DMS114 treated with DMSO at 0.1 percent for 48 hours (cell line): ENCODE measurements around the gene GCH1.
"Not testable (repeated sequence)": the region's sequence is repeated elsewhere in the genome, so short reads cannot be mapped to it uniquely, and the experiment has no call there.

ENCODE experiments used
- DNase-seq: peaks from one replicate; lab custom pipeline; 2025; ENCODE audit not compliant: unreplicated experiment; lab: John Stamatoyannopoulos, UW

Gene GCH1

DNA sequence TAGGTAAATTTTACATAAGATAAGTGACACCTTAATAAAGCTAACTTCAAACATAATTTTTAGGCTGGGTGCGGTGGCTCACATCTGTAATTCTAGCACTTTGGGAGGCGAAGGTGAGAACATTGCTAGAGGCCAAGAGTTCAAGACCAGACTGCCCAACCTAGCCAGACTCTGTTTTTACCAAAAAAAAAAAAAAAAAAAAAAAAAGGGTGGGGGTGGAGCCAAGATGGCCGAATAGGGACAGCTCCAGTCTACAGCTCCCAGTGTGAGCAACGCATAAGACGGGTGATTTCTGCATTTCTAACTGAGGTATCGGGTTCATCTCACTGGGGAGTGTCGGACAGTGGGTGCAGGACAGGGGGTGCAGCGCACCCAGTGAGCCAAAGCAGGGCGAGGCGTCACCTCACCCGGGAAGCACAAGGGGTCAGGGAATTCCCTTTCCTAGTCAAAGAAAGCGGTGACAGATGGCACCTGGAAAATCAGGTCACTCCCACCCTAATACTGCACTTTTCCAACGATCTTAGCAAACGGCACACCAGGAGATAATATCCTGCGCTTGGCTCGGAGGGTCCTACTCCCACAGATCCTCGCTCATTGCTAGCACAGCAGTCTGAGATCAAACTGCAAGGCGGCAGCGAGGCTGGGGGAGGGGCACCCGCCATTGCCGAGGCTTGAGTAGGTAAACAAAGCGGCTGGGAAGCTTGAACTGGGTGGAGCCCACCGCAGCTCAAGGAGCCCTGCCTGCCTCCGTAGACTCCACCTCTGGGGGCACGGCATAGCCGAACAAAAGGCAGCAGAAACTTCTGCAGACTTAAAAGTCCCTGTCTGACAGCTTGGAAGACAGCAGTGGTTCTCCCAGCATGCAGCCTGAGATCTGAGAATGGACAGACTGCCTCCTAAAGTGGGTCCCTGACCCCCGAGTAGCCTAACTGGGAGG, 32.2 kb downstream of the GCH1 start:
- not testable (repeated sequence) for DNase-seq

DNA sequence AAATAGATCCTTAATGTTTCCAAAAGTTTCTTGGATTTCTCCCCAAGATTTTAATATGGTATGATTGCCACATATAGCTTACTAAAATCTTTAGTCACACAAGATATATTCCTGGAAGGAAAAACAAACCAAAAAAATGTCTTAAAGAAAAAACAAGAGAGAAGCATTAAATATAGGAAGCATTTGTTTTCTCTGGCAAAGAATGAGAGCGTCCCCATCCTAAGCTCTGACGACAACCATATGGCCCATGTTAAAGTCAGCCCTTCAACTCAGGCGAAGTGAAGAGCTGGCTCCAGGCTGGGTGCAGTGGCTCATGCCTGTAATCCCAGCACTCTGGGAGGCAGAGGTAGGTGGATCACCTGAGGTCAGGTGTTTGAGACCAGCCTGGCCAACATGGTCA, 35.6 kb downstream of the GCH1 start:
- DNase-seq: no peak

DNA sequence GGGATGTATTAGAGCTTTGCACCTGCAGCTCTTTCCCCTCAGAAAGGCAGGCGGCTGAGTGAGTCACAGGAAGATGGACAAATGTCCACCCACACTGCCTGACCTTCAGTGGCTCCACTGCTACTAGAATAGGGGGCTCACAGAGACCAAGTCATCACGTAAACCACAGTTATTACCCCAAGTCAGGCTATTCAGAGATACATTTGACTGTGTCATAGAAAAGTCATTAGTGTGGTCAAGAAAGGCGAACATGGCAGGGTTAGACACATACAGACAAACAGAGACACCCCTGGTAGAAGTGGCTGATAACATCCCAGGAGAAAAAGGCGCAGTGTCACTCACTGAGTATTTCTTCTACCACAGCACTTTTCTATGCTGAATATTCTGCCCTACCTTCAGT, 36.0 kb downstream of the GCH1 start:
- no peak for DNase-seq

DNA sequence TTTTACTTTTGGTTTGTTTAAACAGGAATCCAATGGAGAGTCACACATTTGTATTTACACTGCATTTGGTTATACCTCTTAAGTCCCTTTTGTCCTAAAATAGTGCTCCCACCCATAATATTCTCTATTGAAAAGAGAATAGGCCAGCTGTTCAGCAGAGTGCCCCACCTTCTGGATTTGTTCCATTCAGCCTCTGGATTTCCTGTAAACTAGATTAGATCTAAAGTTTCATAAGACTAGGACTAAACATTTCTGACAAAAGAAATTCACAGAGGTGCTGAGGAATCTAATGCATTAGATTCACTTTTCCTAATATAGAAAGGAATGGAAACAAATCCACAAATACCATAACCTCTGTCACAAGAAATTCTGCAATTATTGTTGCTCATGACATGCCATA, 38.1 kb downstream of the GCH1 start:
- DNase-seq: no peak

DNA sequence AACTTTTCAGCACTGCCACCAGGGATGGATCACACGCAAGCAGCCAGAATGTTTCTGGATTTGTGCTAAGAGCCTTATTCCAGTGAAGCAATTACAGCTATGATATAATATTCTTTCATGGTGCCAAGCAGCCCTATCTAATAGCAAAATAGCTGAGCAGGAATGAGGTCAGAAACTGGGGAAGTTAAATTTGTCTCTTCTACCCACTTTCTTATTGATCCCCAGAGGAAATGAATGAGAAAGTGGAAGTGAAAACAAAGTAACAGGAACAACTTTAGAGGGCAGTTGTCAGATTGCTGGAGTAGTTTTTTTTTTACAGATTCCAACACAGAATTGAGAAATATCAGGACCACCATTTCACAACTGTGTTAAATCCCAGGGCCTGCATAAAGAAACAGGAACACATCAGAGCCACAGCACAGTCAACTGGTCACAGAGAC, 44.8 kb downstream of the GCH1 start:
- DNase-seq: no peak

DNA sequence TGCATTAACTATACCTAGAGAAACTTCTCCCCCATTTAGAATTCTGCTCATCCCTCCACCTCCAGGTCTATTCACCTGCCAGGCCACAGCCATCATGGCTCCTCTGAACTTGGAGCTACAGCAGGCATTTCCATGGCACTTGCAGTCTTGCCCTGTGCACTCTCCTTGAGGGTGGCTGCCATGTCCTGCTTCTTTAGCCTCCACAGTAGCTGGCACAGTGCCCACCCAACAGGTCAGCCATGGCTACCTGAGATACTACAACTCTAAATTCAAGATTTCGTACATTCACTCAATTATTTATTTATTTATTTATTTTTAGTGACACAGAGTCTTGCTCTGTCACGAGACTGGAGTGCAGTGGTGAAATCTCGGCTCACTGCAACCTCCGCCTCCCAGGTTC, 46.5 kb downstream of the GCH1 start:
- DNase-seq: no peak

DNA sequence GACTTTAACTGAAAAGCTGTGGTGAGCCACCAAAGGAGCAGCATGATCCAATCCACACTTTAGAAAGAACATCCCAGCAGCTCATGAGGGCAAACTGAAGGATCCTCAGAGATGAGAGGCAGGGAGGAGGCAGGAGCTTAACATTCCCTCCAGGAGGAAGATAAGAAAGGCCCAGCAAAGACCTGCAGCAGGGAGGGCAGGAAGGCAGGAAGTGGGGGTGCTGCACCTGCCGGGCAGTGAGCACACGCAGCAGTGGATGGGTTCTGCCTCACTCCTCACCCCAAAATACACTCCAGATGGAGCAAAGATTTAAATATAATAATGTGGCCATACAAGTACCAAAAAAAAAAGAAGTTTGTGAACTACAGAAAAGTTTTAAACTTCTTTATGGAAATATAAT, 48.4 kb downstream of the GCH1 start:
- DNase-seq: no peak

DNA sequence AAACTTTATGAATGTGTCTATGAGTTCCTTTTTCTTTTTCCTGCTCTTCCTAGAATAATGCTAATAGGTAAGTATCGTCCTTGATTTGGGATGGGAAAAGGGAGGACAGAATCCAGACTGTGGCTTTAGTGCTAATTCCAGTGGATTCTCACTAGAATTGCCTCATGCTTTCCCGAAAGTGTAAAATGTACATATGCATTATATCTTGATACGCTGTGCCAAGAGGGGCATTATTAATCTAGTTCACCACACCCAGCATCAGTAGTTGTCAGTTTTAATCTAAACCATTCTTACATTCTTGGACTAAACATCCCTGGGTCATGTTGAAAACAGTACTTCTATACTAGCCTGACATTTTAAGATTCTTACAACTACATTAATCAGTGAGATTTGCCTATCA, 49.3 kb downstream of the GCH1 start:
- no peak for DNase-seq

DNA sequence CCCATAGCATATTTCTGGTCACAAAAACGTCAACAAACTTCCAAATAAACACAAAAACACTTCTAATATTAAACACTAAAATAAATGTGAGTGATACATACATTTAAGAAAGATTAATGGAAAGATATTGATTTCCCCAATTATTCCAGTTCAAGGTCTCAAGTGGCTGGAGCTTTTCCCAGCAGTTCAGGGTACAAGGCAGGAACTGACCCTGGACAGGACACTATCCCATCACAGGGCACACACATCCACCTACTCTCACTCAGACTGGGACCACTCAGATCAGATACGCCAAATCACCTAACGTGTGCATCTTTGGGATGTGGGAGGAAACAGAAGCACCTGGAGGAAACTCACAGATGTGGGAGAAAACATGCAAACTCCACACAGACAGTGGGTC, 50.4 kb downstream of the GCH1 start:
- DNase-seq: no peak

DNA sequence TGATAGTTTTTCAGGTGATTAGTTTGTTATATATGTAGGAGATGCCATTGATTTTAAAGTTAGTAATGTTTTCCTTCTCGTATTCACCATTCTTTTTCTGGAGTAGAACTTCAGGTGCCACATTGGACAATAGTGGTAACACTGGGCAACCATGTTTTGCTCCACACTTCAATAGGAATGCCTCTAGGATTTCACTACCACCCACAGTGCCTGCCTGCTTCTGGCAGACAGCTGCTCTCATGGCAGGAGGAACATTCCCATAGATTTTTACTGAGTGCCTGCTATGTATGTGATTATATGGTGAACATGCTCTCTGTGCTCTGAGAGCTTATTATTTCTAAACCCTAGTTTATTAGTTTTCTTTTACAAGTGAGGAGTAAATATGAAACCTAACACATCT, 53.7 kb downstream of the GCH1 start:
- DNase-seq: no peak

DNA sequence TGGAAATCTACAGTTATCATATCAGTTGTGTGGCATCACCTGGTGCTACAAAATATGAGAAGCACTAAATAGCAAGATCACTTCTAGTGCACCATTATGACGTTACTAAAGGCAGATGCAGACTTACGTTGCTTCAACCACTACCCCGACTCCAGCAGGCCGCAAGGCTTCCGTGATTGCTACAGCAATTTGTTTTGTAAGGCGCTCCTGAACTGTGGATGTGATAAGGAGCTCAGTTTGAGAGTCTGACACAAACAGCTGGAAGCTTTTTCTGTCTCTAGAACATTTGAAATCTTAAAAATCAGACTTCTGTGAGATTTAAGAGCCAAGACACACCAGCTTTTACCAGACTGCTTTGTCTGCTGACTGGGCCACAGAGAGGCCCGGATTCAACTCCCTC, 57.0 kb downstream of the GCH1 start:
- DNase-seq: no peak

DNA sequence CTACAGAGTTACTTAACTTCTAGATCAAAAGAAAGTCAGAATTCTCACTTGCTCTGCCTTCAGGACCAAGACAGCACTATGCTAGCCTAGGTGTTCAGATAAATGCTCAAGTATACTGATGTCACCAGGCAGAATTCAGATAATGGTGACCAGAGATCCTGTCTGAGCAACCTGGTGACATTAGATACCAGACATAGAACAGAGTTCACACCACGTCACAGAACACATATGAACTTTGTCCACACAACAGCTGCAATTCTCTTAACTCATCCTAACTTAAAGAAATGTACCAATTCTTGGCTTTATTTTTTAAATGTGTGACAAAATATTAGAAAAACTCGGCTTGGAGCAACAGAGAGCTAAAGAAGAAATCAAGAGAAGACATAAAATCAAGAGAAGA, 58.1 kb downstream of the GCH1 start:
- no peak for DNase-seq

DNA sequence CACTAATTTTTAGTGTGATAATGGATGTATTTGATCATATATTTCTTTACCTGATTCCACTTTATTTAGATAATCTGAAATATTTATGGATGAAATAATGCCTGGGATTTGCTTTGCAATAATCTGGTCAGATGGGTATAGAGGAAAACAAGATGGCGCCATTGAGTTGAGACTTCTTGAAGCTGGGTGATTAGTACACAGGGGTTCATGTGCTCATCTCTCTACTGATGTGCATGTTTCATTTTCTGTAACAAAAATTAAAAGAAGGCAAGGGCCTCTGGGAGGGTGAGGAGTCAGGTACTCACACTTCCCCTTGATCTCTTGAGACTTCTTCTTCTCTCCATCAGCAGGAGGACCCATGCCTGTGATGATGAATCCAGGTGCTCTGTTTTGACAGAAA, 61.8 kb downstream of the GCH1 start:
- DNase-seq: no peak

DNA sequence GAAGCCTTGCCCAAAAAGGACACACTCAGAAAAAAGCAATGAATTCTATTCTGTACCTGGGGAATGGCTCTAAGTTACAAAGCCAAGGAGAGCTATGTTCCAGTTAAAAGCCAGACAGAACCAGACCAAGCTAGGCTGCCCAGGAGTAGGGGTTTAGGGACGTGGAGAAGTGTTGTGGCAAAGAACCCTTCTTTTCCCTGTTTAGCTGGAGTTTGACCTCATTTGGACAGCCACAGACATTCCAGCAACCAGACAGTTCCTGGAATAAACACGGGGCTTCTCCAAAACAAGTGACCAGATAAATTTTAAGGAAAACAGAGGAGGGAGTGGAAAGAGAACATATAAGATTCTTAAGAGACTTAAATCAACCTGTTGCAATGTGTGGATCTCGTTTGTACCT, 62.3 kb downstream of the GCH1 start:
- DNase-seq: no peak

DNA sequence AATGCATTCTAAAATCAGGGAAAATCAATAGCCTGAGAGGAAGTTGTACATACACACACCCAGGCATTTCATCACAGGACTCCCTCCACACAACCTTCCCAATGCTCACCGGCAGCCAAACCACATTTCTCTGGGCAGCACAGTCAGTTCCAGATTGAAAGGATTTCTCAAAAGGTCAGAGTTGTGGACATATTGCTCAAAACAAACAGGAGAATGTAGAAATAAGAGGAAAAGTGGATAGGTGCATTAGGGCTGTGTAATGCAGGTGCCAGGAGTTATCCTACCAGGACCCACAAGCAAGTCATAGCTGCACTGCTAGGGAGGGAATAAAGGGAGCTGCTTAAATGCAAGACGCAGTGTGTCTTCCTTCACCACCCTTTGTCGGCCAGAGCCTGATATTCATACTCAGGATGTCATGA, 62.9 kb downstream of the GCH1 start:
- DNase-seq: no peak

DNA sequence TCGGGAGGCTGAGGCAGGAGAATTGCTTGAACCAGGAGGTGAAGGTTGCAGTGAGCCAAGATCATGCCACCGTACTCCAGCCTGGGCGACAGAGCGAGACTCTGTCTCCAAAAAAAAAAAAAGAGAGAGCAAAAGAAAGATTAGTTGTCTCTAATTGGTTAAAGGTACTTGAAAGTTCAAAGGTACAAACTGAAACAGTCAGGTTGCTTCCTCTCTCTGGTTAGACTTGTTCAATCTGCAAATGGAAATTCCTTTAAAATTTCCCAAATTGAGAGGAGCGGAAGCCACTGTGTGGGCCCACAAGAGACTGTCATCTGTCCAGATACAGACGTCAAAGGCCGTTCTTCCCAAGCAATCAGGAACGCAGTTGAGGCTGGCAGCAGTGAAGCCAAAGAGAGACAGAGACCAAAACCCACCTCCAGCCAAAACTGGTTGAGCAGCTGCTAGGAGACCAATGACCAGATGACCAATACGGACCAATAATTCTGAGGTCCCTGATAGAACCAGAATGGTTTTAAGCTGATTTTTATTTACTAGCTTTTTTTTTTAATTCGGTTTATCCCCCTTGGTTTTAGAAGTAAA, 63.6 kb downstream of the GCH1 start:
- no peak for DNase-seq

DNA sequence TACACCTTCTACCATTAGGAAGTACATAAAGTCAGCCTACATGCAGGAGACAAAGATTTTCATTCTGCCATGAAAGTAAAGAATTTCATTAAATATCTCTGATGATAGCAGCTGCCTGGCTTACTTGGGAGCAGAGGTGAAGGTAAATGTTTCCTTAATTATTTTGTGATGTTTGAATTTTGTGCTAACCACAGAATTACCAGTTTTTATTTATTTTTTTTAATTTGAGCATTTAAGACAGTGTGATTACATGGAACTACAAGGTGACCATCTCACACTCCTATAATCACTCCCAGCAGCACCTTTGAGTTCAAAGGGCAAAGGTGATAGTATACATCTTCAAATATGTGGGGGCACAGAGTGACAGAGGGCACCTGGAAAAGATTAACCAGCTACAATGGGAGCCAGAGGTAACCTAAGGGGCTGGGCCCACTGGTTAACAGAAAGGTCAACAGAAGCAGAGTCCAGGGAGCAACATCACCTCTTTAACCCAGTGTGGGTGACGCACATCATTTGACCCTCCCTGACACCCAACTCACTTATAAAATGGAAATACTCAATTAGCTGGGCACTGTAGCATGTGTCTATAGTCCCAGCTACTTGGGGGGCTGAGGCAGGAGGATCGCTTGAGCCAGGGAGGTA, 65.0 kb downstream of the GCH1 start:
- DNase-seq: no peak

DNA sequence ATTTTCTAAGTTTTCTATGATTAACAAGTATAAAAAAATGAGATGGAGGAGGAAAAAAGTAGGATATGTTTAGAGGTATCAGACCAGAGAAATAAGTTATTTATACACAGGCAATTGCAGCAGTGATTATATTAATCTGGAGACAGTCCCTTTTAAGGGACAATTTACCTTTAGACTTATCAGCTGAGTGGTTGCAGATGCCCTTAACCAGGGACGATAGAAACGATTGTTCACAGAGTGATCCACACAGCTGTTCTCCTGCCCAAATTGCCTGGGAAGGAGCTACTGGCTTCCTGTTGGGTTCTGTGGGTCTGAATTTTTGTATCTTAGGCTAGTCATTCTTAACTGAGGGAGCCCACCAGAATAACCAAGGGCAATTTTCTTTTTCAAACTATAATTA, 66.4 kb downstream of the GCH1 start:
- no peak for DNase-seq

DNA sequence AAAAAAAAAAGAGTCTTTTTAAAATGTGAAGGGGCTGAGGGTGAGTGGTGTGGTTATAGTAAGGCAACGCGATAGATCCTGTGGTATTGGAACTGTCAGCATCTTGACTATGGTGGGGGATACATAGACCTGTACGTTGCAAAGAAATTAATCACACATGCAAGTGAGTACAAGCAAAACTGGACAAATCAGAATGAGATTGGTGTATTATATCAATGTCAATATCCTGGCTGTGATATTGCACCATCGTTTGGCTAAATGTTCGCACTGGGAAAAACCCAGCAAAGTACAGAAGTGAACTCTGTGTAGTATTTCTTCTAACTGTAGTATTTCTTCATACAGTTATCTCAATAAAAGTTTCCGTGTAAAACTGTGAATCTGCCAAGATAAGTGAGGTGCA, 67.9 kb downstream of the GCH1 start:
- DNase-seq: no peak

DNA sequence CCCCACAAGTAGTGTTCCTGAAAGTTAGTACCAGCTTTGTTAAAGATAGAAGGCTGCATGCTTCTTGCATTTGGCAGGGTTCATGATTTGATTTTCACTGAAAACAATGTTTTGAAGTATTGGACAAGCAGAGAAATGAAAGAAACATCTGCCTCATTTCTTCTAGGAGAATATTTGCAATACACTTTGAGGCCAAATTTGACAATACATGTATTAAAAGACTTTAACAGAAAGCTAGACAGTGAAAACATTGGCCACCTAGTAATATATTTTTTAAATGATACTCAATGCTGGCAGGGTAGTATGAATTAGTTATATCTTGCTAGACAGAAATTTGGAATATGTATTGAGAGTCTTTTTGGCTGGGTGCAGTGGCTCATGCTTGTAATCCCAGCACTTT, 68.5 kb downstream of the GCH1 start:
- no peak for DNase-seq

DNA sequence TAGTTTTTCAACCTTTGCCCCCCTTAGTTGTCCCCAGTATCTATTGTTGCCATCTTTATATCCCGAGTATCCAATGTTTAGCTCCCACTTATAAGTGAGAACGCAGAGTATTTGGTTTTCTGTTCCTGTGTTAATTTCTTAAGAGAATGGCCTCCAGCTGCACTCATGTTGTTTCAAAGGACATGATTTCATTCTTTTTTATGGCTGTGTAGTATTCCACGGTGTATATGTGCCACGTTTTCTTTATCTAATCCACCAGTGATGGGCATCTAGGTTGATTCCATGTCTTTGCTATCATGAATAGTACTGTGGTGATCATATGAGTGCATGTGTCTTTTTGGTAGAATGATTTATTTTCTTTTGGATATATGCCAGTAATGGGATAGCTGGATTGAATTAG, 72.0 kb downstream of the GCH1 start:
- no peak for DNase-seq
